ENCODE data around the gene CC2D1A.

DNA sequence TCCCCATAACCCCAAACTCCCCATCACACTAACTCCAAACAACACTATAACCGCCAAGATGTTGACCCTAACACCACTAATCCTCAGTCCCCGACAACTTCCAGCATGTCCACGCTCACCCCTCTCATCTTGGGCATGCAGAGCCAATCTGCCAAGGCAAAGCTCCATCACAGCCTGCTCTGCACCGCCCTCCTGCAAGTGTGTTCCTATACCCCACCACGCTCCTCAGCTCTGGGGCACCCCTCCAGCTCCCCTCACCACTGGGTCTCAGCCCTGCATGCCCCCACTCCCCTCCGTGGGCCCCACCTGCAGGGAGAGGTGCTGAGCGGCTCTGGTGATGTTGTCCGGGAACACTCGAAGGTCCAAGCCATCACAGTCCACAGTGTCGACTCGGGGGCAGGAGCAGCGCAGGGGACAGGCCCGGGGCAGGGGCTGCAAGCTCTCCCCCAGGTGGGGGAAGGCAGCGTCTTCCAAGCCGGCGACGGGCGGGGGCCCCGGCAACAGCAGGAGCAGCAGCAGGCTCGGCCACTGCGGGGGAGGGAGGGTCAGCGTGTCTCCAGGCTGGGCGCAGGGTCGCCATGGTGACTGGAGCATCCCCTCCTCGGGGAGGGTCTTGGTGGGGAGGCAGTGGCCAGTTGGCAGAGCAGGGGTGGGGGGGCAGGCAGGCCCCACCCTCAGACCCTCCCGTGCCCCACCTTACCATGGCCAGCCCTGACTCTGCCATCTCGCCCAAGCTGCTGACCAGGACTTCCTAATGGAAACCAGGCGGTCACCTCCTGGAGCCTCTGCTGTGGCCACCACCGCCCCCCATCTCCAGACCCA, 31.7 kb downstream of the CC2D1A start:
- TF ChIP-seq EP300 (IDR thresholded peaks at IDR 0.05; ENCODE audit: borderline replicate concordance) (no peak), TEAD4 (IDR thresholded peaks at IDR 0.05) (no peak), TCF12 (IDR thresholded peaks at IDR 0.05; ENCODE audit: low read depth) (no peak), YY1 (IDR thresholded peaks at IDR 0.05; ENCODE audit: low read depth) (no peak), TAF1 (IDR thresholded peaks at IDR 0.05; ENCODE audit: low read depth) (no peak), USF1 (IDR thresholded peaks at IDR 0.05) (no peak), CEBPB (IDR thresholded peaks at IDR 0.05) (no peak), RAD21 (IDR thresholded peaks at IDR 0.05; ENCODE audit: low read depth) (no peak)
- TF ChIP-seq, protein P1, sequence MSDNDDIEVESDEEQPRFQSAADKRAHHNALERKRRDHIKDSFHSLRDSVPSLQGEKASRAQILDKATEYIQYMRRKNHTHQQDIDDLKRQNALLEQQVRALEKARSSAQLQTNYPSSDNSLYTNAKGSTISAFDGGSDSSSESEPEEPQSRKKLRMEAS (IDR thresholded peaks at IDR 0.05), result no peak
- TF ChIP-seq, protein P2, sequence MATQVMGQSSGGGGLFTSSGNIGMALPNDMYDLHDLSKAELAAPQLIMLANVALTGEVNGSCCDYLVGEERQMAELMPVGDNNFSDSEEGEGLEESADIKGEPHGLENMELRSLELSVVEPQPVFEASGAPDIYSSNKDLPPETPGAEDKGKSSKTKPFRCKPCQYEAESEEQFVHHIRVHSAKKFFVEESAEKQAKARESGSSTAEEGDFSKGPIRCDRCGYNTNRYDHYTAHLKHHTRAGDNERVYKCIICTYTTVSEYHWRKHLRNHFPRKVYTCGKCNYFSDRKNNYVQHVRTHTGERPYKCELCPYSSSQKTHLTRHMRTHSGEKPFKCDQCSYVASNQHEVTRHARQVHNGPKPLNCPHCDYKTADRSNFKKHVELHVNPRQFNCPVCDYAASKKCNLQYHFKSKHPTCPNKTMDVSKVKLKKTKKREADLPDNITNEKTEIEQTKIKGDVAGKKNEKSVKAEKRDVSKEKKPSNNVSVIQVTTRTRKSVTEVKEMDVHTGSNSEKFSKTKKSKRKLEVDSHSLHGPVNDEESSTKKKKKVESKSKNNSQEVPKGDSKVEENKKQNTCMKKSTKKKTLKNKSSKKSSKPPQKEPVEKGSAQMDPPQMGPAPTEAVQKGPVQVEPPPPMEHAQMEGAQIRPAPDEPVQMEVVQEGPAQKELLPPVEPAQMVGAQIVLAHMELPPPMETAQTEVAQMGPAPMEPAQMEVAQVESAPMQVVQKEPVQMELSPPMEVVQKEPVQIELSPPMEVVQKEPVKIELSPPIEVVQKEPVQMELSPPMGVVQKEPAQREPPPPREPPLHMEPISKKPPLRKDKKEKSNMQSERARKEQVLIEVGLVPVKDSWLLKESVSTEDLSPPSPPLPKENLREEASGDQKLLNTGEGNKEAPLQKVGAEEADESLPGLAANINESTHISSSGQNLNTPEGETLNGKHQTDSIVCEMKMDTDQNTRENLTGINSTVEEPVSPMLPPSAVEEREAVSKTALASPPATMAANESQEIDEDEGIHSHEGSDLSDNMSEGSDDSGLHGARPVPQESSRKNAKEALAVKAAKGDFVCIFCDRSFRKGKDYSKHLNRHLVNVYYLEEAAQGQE (IDR thresholded peaks at IDR 0.05; ENCODE audit: low read depth), result no peak

All from Ishikawa (cell line).